CD4-positive, alpha-beta T cell (primary cell): ENCODE measurements around the gene AQP9. TPM values are rescaled to one million over a fixed set of nuclear protein-coding genes. Genes with fewer than 3 reads are reported as not detected.

Source experiments
- ATAC-seq: fragments of 200-7000 bp; cut with Tn5 transposase; one replicate; pipeline ENCODE4 v1.10.0; 2022; ENCODE audit warnings: mild to moderate bottlenecking; ENCODE audit not compliant: poor library complexity
- CTCF ChIA-PET: fragments of 350-600 bp; sonication (Branson Sonifier 250); formaldehyde crosslinking; loops from one replicate; lab custom pipeline; 2021; ENCODE audit warnings: antibody characterized with exemption, inconsistent platforms; lab: Charles Lee
- POLR2A ChIA-PET: fragments of 350-600 bp; sonication (Branson Sonifier 250); formaldehyde crosslinking; loops from one replicate; lab custom pipeline; 2021; ENCODE audit warnings: antibody characterized with exemption, inconsistent platforms; lab: Charles Lee
- DNase-seq, 14 experiments: peaks; one replicate each; pipeline ENCODE4 v3.0.0-alpha.2; 2013 to 2020; ENCODE audit warnings: mixed read lengths in 2 of 14
- H3K27ac ChIP-seq, 2 donors: one replicate each; pipeline versions ENCODE4 v1.5.1 to v1.7.0; 2013; ENCODE audit warnings: low read length in 2 of 2, low read depth in 1 of 2, mild to moderate bottlenecking in 1 of 2
- H3K27me3 ChIP-seq, 2 experiments: 1 replicate in 1 of 2; 2 replicates in 1 of 2; pipeline versions ENCODE4 v1.6.1 to v1.7.0; 2013; ENCODE audit warnings: low read length in 2 of 2, control low read depth in 1 of 2, mild to moderate bottlenecking in 1 of 2, moderate library complexity in 1 of 2; ENCODE audit not compliant: insufficient read depth in 2 of 2, control insufficient read depth in 1 of 2
- H3K36me3 ChIP-seq: one replicate; pipeline ENCODE4 v1.6.1; 2013; ENCODE audit warnings: low read length, control low read depth; ENCODE audit not compliant: insufficient read depth
- H3K4me1 ChIP-seq: one replicate; pipeline ENCODE4 v1.6.1; 2013; ENCODE audit warnings: low read length, control low read depth; ENCODE audit not compliant: insufficient read depth
- H3K4me3 ChIP-seq: one replicate; pipeline ENCODE4 v1.5.1; 2013; ENCODE audit warnings: mild to moderate bottlenecking, low read length, moderate library complexity
- H3K9me3 ChIP-seq, 2 experiments: 1 replicate in 1 of 2; 2 replicates in 1 of 2; pipeline versions ENCODE4 v1.6.1 to v1.7.0; 2013; ENCODE audit warnings: low read length in 2 of 2, mild to moderate bottlenecking in 2 of 2, control low read depth in 1 of 2, moderate library complexity in 1 of 2; ENCODE audit not compliant: control insufficient read depth in 1 of 2, insufficient read depth in 1 of 2
- H3K27ac Mint-ChIP-seq: one replicate; pipeline ENCODE4 v1.8.0; 2020; ENCODE audit warnings: mixed read lengths
- H3K27me3 Mint-ChIP-seq: one replicate; pipeline ENCODE4 v1.8.0; 2021; ENCODE audit warnings: mixed read lengths
- H3K36me3 Mint-ChIP-seq: one replicate; pipeline ENCODE4 v1.8.0; 2021; ENCODE audit warnings: low read depth, mixed read lengths
- H3K4me1 Mint-ChIP-seq: one replicate; pipeline ENCODE4 v1.8.0; 2021; ENCODE audit warnings: low read depth, mixed read lengths
- H3K4me3 Mint-ChIP-seq: one replicate; pipeline ENCODE4 v1.8.0; 2020; ENCODE audit warnings: mild to moderate bottlenecking, mixed read lengths
- H3K9me3 Mint-ChIP-seq: one replicate; pipeline ENCODE4 v1.8.0; 2020; ENCODE audit warnings: mixed read lengths
- intact Hi-C, 2 experiments: fragments of 100-400 bp; cut with DNase I in 1 of 2; cut with micrococcal nuclease in 1 of 2; formaldehyde crosslinking; loops; one replicate each; pipeline versions ENCODE4 v1.15.1 to v1.9.0; 2023 to 2025; cut with DNase I, micrococcal nuclease
- total RNA-seq, 174 experiments: library from RNA in 2 of 174; stranded (reverse) in 2 of 174; gene quantifications; one replicate each; pipeline ENCODE4 v1.2.3 and lab custom pipeline; 2021 to 2026
- TF ChIP-seq, protein P1 (sequence below): fragments of 200-600 bp; IDR thresholded peaks from one replicate; pipeline ENCODE4 v1.8.0; 2022; ENCODE audit warnings: antibody characterized with exemption, mild to moderate bottlenecking

The AQP9 gene
- total RNA-seq, 2 experiments from 2014 or later = 0.31 to 0.55 TPM

DNA sequence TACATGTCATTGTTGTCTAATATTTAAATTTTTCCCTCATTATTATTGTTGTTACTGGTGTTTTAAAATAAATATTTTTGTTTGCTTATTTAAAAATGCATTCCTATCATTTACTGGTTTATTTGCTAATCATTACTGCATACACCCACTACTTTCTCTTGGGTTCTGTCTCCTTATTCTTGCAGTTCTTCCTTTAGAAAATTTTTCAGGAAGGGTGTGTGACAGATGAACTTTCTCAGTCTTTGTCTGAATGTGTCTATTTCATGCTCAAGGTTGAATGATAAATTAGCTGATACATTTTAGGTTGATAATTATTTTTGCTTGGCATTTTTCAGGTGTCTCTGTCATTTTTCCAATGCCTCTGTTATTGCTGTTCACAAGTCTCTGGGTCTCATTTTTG is 7.4 kb downstream of the AQP9 start:
- Mint-ChIP-seq H3K4me3 (no peak overlapping the region), H3K9me3 (no peaks in the 10 kb centered on the region), H3K27ac (no peak overlapping the region), H3K4me1 (no peaks in the 10 kb centered on the region), H3K36me3 (no peaks in the 10 kb centered on the region), H3K27me3 (peaks cover 18% of the 10 kb centered on the region)
- DNase-seq (no peak), ATAC-seq (no peak)
- Histone ChIP-seq H3K4me3 (no peak overlapping the region), H3K27ac (no peak overlapping the region), H3K9me3 (no peaks in the 10 kb centered on the region), H3K36me3 (no peaks in the 10 kb centered on the region), H3K27me3 (peaks cover 0 to 11% of the 10 kb centered on the region in 2 experiments), H3K4me1 (no peaks in the 10 kb centered on the region)
- intact Hi-C loops = no loop called here
- POLR2A ChIA-PET = no interaction called here
- TF ChIP-seq, protein P1, sequence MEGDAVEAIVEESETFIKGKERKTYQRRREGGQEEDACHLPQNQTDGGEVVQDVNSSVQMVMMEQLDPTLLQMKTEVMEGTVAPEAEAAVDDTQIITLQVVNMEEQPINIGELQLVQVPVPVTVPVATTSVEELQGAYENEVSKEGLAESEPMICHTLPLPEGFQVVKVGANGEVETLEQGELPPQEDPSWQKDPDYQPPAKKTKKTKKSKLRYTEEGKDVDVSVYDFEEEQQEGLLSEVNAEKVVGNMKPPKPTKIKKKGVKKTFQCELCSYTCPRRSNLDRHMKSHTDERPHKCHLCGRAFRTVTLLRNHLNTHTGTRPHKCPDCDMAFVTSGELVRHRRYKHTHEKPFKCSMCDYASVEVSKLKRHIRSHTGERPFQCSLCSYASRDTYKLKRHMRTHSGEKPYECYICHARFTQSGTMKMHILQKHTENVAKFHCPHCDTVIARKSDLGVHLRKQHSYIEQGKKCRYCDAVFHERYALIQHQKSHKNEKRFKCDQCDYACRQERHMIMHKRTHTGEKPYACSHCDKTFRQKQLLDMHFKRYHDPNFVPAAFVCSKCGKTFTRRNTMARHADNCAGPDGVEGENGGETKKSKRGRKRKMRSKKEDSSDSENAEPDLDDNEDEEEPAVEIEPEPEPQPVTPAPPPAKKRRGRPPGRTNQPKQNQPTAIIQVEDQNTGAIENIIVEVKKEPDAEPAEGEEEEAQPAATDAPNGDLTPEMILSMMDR = no peak
- CTCF ChIA-PET = no interaction called here

- H3K4me1 Mint-ChIP-seq = no peaks in the 10 kb centered on the region
- intact Hi-C loops = no loop called here
- H3K27me3 ChIP-seq = peaks cover 0 to 11% of the 10 kb centered on the region in 2 experiments
- no peaks in the 10 kb centered on the region for H3K9me3 Mint-ChIP-seq
- ChIA-PET POLR2A (no interaction called here), CTCF (no interaction called here)
- DNase-seq (no peak), ATAC-seq (no peak)
- no peaks in the 10 kb centered on the region for H3K36me3 Mint-ChIP-seq
- peaks cover 15% of the 10 kb centered on the region for H3K27me3 Mint-ChIP-seq
- TF ChIP-seq, protein P1 = no peak
- H3K27ac ChIP-seq = peak overlapping the region in 1 of 2 donors; percentile 4
- no peak overlapping the region for H3K4me3 ChIP-seq
- H3K36me3 ChIP-seq = no peaks in the 10 kb centered on the region
- no peak overlapping the region for H3K4me3 Mint-ChIP-seq
- H3K9me3 ChIP-seq = no peaks in the 10 kb centered on the region
- no peaks in the 10 kb centered on the region for H3K4me1 ChIP-seq
- no peak overlapping the region for H3K27ac Mint-ChIP-seq
These were observed 8.0 kb downstream of the AQP9 start for GRCh38 chr15:58146211-58146610.

DNA sequence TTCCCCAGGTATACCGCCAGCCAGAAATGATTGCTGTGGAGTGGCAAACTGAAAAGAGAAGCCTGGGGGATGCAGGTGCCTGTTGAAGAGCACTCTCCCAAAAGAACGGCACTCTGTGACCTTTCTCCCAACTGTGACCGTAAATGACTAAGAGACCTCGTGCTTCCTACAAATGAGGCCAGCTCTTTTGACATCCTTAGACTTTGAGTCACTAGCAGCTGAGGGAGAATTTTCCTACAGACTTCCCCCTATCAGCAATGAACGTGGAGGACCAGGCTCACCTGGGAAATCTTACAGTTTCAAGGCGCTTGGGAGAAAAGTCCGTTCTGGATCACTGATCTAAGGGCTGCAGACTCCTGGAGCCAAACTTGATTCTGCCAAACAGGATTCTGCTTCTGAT is 8.6 kb downstream of the AQP9 start:
- H3K27me3 ChIP-seq = peaks cover 0 to 11% of the 10 kb centered on the region in 2 experiments

More for the DNA sequence above, 8.6 kb downstream of the AQP9 start:
- ChIA-PET CTCF (no interaction called here), POLR2A (no interaction called here)
- Histone ChIP-seq H3K27ac (peak overlapping the region in 1 of 2 donors; percentile 4), H3K36me3 (no peaks in the 10 kb centered on the region), H3K9me3 (no peaks in the 10 kb centered on the region), H3K4me1 (no peaks in the 10 kb centered on the region), H3K4me3 (no peak overlapping the region)
- ATAC-seq = no peak
- peak in 3 of 14 experiments; percentile 24 to 69 (median 59) for DNase-seq
- Mint-ChIP-seq H3K27ac (no peak overlapping the region), H3K4me3 (no peak overlapping the region), H3K9me3 (no peaks in the 10 kb centered on the region), H3K4me1 (no peaks in the 10 kb centered on the region), H3K27me3 (peaks cover 14% of the 10 kb centered on the region), H3K36me3 (no peaks in the 10 kb centered on the region)
- TF ChIP-seq, protein P1 = no peak
- intact Hi-C loops = no loop called here
